Liver (tissue), 9 donors: Measurements from ENCODE around the gene GRK5. TPM values are rescaled to one million over a fixed set of nuclear protein-coding genes. Genes with fewer than 3 reads are reported as not detected.

Experiments
- DNase-seq: peaks from one replicate; pipeline ENCODE4 v3.0.0-alpha.2; 2017; ENCODE audit warnings: low spot score
- H3K27ac ChIP-seq, 2 donors: one replicate each; pipeline ENCODE4 v1.7.0; 2013; ENCODE audit warnings: inconsistent platforms in 2 of 2, low read length in 2 of 2, control low read depth in 1 of 2, low read depth in 1 of 2, mild to moderate bottlenecking in 1 of 2
- H3K27me3 ChIP-seq, 4 donors: one replicate each; pipeline versions ENCODE4 v1.6.1 to v1.7.0; 2013; ENCODE audit warnings: low read length in 3 of 4, inconsistent platforms in 1 of 4, mild to moderate bottlenecking in 1 of 4, moderate library complexity in 1 of 4; ENCODE audit not compliant: control insufficient read depth in 4 of 4, insufficient read depth in 4 of 4
- H3K36me3 ChIP-seq, 4 donors: one replicate each; pipeline versions ENCODE4 v1.6.1 to v1.7.0; 2013; ENCODE audit warnings: low read length in 3 of 4, mild to moderate bottlenecking in 3 of 4, low read depth in 1 of 4, moderate library complexity in 1 of 4; ENCODE audit not compliant: control insufficient read depth in 4 of 4, insufficient read depth in 3 of 4
- H3K4me1 ChIP-seq, 4 donors: one replicate each; pipeline versions ENCODE4 v1.6.1 to v1.7.0; 2013; ENCODE audit warnings: low read length in 3 of 4, mild to moderate bottlenecking in 3 of 4, moderate library complexity in 1 of 4; ENCODE audit not compliant: control insufficient read depth in 4 of 4, insufficient read depth in 4 of 4
- H3K4me3 ChIP-seq, 3 donors: one replicate each; pipeline versions ENCODE4 v1.6.1 to v1.7.0; 2013; ENCODE audit warnings: low read length in 3 of 3, control low read depth in 1 of 3, low read depth in 1 of 3, mild to moderate bottlenecking in 1 of 3
- H3K9ac ChIP-seq, 2 donors: one replicate each; pipeline ENCODE4 v1.7.0; 2013; ENCODE audit warnings: low read length in 2 of 2, mild to moderate bottlenecking in 2 of 2, moderate library complexity in 2 of 2, control low read depth in 1 of 2, low read depth in 1 of 2
- H3K9me3 ChIP-seq, 4 donors: one replicate each; pipeline versions ENCODE4 v1.6.1 to v1.7.0; 2013; ENCODE audit warnings: low read length in 3 of 4; ENCODE audit not compliant: control insufficient read depth in 4 of 4
- EGR1 ChIP-seq, 2 donors: IDR thresholded peaks; 2 replicates each; pipeline ENCODE4 v1.6.1; 2016 to 2018; ENCODE audit warnings: antibody characterized with exemption in 2 of 2, low read depth in 2 of 2
- HNF4G ChIP-seq: IDR thresholded peaks from 2 replicates; pipeline ENCODE4 v1.6.1; 2016; ENCODE audit warnings: antibody characterized with exemption
- JUND ChIP-seq, 2 donors: IDR thresholded peaks; 2 replicates each; pipeline ENCODE4 v1.6.1; 2016; ENCODE audit warnings: antibody characterized with exemption in 2 of 2
- RXRA ChIP-seq, 2 donors: IDR thresholded peaks; 2 replicates each; pipeline ENCODE4 v1.6.1; 2017 to 2018; ENCODE audit warnings: antibody characterized with exemption in 2 of 2, mild to moderate bottlenecking in 1 of 2
- SP1 ChIP-seq: IDR thresholded peaks from 2 replicates; pipeline ENCODE4 v1.6.1; 2018; ENCODE audit warnings: antibody characterized with exemption, mild to moderate bottlenecking
- WGBS: extraction: QIAGEN DNeasy Blood & Tissue Kit; methylation state at CpG from one replicate; pipeline ENCODE4 v1.1.7; 2013; 5-methylcytosine and 5-hydroxymethylcytosine counted together
- polyA plus RNA-seq, 2 donors: library from polyadenylated mRNA; stranded (reverse) in 1 of 2; unstranded in 1 of 2; fragments of 200-250 nt in 1 of 2; fragments of >200 nt in 1 of 2; fragmentation: Nextera tagmentation in 1 of 2; extraction: Ambion mirVana in 1 of 2; gene quantifications; one replicate each; pipeline versions ENCODE4 v1.2.1 to v1.2.3, GENCODE V29; 2013 to 2015
- total RNA-seq, 2 donors: library from RNA; depleted of rRNA; stranded (reverse); fragments of >200 nt; gene quantifications; one replicate each; pipeline ENCODE4 v1.2.3, GENCODE V29; 2014
- TF ChIP-seq, protein P1 (sequence below): IDR thresholded peaks from 2 replicates; pipeline ENCODE4 v1.6.1; 2016; ENCODE audit warnings: antibody characterized with exemption
- TF ChIP-seq, protein P2 (sequence below): IDR thresholded peaks from 2 replicates; pipeline ENCODE4 v1.6.1; 2016; ENCODE audit warnings: antibody characterized with exemption, mild to moderate bottlenecking
- donor health status: healthy.
- donor health status: healthy.
- donor health status: healthy.
- donor health status: healthy.
- donor health status: healthy.

The GRK5 gene
- total and polyA plus RNA-seq, 4 donors: 2.1 to 6.6 (median 5.1) TPM

DNA sequence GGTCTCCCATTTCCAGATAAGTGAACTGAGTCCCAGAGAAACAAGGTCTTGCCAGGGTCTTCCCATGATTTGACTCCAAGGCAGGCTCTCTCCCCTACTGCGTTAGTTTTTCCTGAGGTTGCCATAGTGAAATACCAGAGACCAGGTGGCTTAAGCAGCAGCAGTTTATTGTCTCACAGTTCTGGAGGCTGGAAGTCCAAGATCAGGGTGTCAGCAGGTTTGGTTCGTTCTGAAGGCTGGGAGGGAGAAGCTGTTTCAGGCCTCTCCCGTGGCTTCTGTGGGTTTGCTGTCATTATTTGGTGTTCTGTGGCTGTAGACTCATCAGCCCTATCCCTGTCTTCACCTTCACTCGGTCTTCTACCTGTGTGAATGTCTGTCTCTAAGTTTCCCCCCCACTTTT, 129.9 kb downstream of the GRK5 start:
- 83% methylated on average over 4 of the region's 4 CpGs for WGBS
- Histone ChIP-seq H3K4me3 (no peak overlapping the region), H3K27me3 (no peaks in the 10 kb centered on the region), H3K36me3 (no peaks in the 10 kb centered on the region), H3K27ac (peak overlapping the region in 1 of 2 donors; percentile 59), H3K9ac (no peak overlapping the region), H3K9me3 (no peaks in the 10 kb centered on the region), H3K4me1 (peaks cover 0 to 11% (median 4%) of the 10 kb centered on the region in 4 donors)
- TF ChIP-seq SP1 (no peak), HNF4G (no peak), RXRA (IDR thresholded peaks at IDR 0.05) (no peak), JUND (IDR thresholded peaks at IDR 0.05) (no peak)
- TF ChIP-seq, protein P1, sequence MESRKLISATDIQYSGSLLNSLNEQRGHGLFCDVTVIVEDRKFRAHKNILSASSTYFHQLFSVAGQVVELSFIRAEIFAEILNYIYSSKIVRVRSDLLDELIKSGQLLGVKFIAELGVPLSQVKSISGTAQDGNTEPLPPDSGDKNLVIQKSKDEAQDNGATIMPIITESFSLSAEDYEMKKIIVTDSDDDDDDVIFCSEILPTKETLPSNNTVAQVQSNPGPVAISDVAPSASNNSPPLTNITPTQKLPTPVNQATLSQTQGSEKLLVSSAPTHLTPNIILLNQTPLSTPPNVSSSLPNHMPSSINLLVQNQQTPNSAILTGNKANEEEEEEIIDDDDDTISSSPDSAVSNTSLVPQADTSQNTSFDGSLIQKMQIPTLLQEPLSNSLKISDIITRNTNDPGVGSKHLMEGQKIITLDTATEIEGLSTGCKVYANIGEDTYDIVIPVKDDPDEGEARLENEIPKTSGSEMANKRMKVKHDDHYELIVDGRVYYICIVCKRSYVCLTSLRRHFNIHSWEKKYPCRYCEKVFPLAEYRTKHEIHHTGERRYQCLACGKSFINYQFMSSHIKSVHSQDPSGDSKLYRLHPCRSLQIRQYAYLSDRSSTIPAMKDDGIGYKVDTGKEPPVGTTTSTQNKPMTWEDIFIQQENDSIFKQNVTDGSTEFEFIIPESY: no peak
- TF ChIP-seq, protein P2, sequence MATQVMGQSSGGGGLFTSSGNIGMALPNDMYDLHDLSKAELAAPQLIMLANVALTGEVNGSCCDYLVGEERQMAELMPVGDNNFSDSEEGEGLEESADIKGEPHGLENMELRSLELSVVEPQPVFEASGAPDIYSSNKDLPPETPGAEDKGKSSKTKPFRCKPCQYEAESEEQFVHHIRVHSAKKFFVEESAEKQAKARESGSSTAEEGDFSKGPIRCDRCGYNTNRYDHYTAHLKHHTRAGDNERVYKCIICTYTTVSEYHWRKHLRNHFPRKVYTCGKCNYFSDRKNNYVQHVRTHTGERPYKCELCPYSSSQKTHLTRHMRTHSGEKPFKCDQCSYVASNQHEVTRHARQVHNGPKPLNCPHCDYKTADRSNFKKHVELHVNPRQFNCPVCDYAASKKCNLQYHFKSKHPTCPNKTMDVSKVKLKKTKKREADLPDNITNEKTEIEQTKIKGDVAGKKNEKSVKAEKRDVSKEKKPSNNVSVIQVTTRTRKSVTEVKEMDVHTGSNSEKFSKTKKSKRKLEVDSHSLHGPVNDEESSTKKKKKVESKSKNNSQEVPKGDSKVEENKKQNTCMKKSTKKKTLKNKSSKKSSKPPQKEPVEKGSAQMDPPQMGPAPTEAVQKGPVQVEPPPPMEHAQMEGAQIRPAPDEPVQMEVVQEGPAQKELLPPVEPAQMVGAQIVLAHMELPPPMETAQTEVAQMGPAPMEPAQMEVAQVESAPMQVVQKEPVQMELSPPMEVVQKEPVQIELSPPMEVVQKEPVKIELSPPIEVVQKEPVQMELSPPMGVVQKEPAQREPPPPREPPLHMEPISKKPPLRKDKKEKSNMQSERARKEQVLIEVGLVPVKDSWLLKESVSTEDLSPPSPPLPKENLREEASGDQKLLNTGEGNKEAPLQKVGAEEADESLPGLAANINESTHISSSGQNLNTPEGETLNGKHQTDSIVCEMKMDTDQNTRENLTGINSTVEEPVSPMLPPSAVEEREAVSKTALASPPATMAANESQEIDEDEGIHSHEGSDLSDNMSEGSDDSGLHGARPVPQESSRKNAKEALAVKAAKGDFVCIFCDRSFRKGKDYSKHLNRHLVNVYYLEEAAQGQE: no peak
- DNase-seq: no peak

DNA sequence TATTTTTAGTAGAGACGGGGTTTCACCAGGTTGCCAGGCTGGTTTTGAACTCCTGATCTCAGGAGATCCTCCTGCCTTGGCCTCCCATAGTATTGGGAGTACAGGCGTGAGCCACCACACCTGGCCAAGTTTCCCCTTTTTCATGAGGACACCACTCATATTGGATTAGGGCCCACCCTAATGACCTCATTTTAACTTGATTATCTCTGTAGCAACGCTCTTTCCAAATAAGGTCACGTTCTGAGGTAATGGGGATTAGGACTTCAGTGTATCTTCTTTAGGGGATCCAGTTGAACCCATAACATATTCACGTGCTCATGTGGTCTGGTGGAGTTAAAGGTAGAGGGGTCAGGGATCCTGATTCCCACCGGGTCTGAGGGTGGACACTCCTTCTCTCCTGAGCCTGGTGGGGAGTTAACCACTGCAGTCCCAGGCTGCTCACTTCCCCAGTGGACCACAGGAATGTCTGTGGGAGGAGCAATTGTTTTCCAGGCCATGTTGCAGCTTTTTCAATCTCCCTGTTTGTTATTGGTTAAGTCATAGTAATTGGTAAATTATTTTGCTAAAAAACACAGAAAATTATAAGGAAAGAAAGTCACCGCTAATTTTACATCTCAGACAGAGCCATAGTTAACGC, 130.5 kb downstream of the GRK5 start:
- Histone ChIP-seq H3K4me3 (no peak overlapping the region), H3K36me3 (no peaks in the 10 kb centered on the region), H3K9ac (no peak overlapping the region), H3K9me3 (no peaks in the 10 kb centered on the region), H3K27me3 (no peaks in the 10 kb centered on the region), H3K27ac (peak overlapping the region in 1 of 2 donors; percentile 1), H3K4me1 (peaks cover 0 to 12% (median 5%) of the 10 kb centered on the region in 4 donors)
- 87% methylated on average over 8 of the region's 8 CpGs for WGBS
- DNase-seq: no peak
- no peak for TF ChIP-seq EGR1 (IDR thresholded peaks at IDR 0.05; ENCODE audit: low read depth in 2 of 2)
- TF ChIP-seq, protein P2: no peak
